Measurements from ENCODE around the gene SLX4.

- TF ChIP-seq CTCF (IDR thresholded peaks at IDR 0.05 in 2 of 3, conservative IDR thresholded peaks at IDR 0.05 in 1 of 3; ENCODE audit: borderline replicate concordance in 1 of 3, insufficient read depth in 1 of 3, low read depth in 2 of 3, low read length in 2 of 3): no peak
- no peak for TF ChIP-seq POLR2A (IDR thresholded peaks at IDR 0.05; ENCODE audit: borderline replicate concordance, extremely low read depth, insufficient read depth, insufficient read length)
- TF ChIP-seq POLR2AphosphoS5 (IDR thresholded peaks at IDR 0.05; ENCODE audit: low read depth, low read length): no peak
- no peak for TF ChIP-seq RAD21 (IDR thresholded peaks at IDR 0.05; ENCODE audit: low read depth)
- TF ChIP-seq EZH2 (IDR thresholded peaks at IDR 0.05): no peak
- no peak for TF ChIP-seq ELF1 (IDR thresholded peaks at IDR 0.05; ENCODE audit: borderline replicate concordance, low read depth)
- no peak for TF ChIP-seq SRF (IDR thresholded peaks at IDR 0.05; ENCODE audit: low read depth)
Observed at GRCh38 chr16:3589441-3589921, 21.9 kb downstream of the SLX4 start.
